Gastroesophageal sphincter (tissue), 3 donors: Measurements from ENCODE around the gene BEST4.

Experiments used
- EP300 ChIP-seq: sonication (generic); formaldehyde crosslinking; IDR thresholded peaks from one replicate; pipeline ENCODE4 v1.6.1; 2017; ENCODE audit warnings: antibody characterized with exemption, mild to moderate bottlenecking
- POLR2A ChIP-seq, 2 donors: fragments of 450-650 bp; IDR thresholded peaks; one replicate each; pipeline ENCODE4 v1.6.1; 2017; ENCODE audit warnings: antibody characterized with exemption in 2 of 2, mild to moderate bottlenecking in 2 of 2, moderate library complexity in 1 of 2
- POLR2AphosphoS5 ChIP-seq: sonication (generic); formaldehyde crosslinking; IDR thresholded peaks from one replicate; pipeline ENCODE4 v1.6.1; 2017; ENCODE audit warnings: antibody characterized with exemption
- TF ChIP-seq, protein P1 (sequence below), 4 experiments: fragments of 200-600 bp in 2 of 4; fragments of 450-650 bp in 2 of 4; sonication (generic) in 1 of 4; IDR thresholded peaks; one replicate each; pipeline ENCODE4 v1.5.1; 2017 to 2019; ENCODE audit warnings: antibody characterized with exemption in 4 of 4, mild to moderate bottlenecking in 2 of 4, moderate library complexity in 2 of 4

DNA sequence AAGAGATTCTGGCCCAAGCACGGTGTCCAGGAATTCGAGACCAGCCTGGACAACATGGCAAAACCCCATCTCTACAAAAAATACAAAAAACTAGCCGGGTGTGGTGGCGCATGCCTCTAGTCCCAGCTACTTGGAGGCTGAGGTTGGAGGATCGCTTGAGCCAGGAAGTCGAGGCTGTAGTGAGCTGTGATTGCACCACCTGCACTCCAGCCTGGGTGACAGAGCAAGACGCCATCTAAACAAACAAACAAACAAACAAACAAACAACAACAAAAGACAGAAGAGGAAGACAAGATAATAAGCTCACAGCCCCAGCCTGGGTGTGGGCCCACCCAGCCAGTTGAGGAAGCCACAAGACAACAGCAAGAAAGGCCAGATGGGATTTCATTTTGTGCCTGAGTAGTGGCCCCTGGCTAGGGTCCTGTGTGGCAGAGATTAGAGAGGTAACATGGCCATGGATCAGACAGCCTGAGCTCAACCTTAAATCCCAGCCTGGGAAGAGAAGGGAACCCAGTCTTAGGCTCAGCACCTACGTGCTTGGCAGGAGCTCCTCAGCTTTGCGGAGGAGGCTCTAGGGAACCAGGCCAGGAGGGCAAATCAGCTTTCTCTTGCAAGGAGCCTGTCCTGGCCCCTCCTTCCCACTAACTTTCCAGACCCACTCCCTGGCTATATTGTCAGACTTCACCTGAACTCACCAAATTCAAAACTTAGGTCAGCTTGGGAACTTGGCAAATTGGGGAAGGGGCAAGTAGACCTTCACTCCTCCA is 4.9 kb upstream of the BEST4 start:
- TF ChIP-seq, protein P1, sequence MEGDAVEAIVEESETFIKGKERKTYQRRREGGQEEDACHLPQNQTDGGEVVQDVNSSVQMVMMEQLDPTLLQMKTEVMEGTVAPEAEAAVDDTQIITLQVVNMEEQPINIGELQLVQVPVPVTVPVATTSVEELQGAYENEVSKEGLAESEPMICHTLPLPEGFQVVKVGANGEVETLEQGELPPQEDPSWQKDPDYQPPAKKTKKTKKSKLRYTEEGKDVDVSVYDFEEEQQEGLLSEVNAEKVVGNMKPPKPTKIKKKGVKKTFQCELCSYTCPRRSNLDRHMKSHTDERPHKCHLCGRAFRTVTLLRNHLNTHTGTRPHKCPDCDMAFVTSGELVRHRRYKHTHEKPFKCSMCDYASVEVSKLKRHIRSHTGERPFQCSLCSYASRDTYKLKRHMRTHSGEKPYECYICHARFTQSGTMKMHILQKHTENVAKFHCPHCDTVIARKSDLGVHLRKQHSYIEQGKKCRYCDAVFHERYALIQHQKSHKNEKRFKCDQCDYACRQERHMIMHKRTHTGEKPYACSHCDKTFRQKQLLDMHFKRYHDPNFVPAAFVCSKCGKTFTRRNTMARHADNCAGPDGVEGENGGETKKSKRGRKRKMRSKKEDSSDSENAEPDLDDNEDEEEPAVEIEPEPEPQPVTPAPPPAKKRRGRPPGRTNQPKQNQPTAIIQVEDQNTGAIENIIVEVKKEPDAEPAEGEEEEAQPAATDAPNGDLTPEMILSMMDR (IDR thresholded peaks at IDR 0.05), result no peak
- TF ChIP-seq POLR2A (IDR thresholded peaks at IDR 0.05) (no peak), POLR2AphosphoS5 (no peak), EP300 (no peak)
